ENCODE measurements around the gene C18orf32. TPM values are rescaled to one million over a fixed set of nuclear protein-coding genes. Genes with fewer than 3 reads are reported as not detected.
"Not testable (repeated sequence)": the region's sequence is repeated elsewhere in the genome, so short reads cannot be mapped to it uniquely, and the experiment has no call there.

The C18orf32 gene
- total RNA-seq, 1 experiment from 2014 or later: 24.4 TPM

DNA sequence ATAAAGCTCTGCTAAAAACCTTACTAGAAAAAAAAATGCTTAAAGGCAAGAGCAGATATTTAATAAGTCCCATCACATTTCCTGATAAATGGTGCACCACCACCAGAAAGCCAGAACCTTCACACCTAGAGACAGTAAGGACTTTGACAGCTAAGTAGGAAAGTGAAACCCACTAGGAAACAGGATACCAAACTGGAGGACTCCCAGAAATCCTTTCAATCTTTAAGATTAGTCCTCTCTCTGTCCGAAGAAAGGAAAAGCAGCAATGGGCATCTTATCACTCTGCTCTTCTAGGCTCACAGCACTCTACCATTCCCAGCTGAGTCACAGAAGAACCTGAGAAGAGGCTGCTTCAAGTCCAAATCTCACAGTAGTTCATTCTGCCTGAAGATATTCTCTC lies 30.2 kb downstream of the C18orf32 start:
- Histone ChIP-seq H3K4me1 (ENCODE audit: insufficient read depth, low read length) (0 out of 2 replicates have a peak, but pooled peaks cover 2% of the 10 kb centered on the region), H2BK5ac (ENCODE audit: insufficient read length, low read length) (no peak overlapping the region)
- no CpG with 5 or more reads among the region's 1 CpG for WGBS (ENCODE audit: extremely low coverage, insufficient read length, low lambda C conversion rate)

DNA sequence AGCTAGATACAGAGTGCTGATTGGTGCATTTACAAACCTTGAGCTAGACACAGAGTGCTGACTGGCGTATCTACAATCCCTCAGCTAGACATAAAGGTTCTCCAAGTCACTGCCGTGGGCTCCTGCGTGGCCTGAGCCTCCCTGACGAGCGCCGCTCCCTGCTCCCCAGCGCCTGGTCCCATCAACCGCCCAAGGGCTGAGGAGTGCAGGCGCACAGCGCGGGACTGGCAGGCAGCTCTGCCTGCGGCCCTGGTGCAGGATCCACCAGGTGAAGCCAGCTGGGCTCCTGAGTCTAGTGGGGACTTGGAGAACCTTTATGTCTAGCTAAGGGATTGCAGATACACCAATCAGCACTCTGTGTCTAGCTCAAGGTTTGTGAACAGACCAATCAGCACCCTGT lies 34.5 kb downstream of the C18orf32 start:
- not testable (repeated sequence) for H3K14ac ChIP-seq (ENCODE audit: insufficient read depth, low read length); H3K9ac ChIP-seq (ENCODE audit: extremely low read depth, insufficient read length, low read length); H3K23me2 ChIP-seq (ENCODE audit: insufficient read length, low read depth, low read length, poor library complexity, severe bottlenecking); H4K5ac ChIP-seq (ENCODE audit: insufficient read length, low read depth, low read length); H2BK120ac ChIP-seq (ENCODE audit: low read depth, low read length, poor library complexity, severe bottlenecking); H3K18ac ChIP-seq (ENCODE audit: insufficient read length, low read depth, low read length); H4K8ac ChIP-seq (replicated peaks; ENCODE audit: insufficient read length, low read depth, low read length); H3K4me2 ChIP-seq (ENCODE audit: insufficient read depth, insufficient read length, low read length); H3K23ac ChIP-seq (ENCODE audit: insufficient read length, low read depth, low read length); H3K27ac ChIP-seq (ENCODE audit: insufficient read length, low read depth, low read length); H3K4me1 Mint-ChIP-seq; H4K91ac ChIP-seq (ENCODE audit: insufficient read length, low read depth, low read length); H3K79me1 ChIP-seq (ENCODE audit: insufficient read depth, low read depth, low read length, poor library complexity, severe bottlenecking); H3T11ph ChIP-seq (ENCODE audit: low read length); H3K4me3 Mint-ChIP-seq; H2AFZ ChIP-seq (ENCODE audit: low read length); H2BK12ac ChIP-seq (ENCODE audit: insufficient read length, low read depth, low read length); H3K27ac Mint-ChIP-seq; H3K79me2 ChIP-seq (ENCODE audit: insufficient read depth, low read length); H2AK5ac ChIP-seq (ENCODE audit: insufficient read length, low read length); H4K20me1 ChIP-seq (ENCODE audit: control insufficient read depth, insufficient read depth, insufficient read length); H2BK15ac ChIP-seq (ENCODE audit: low read depth, low read length); H3K27me3 Mint-ChIP-seq (ENCODE audit: low read depth); H3K4ac ChIP-seq (ENCODE audit: low read depth, low read length); H2BK5ac ChIP-seq (ENCODE audit: insufficient read length, low read length); H3K4me1 ChIP-seq (ENCODE audit: insufficient read depth, low read length); DNase-seq; H3K56ac ChIP-seq (ENCODE audit: insufficient read length, low read depth, low read length); H2BK20ac ChIP-seq (ENCODE audit: low read depth, low read length, poor library complexity, severe bottlenecking); H3K27me3 ChIP-seq (ENCODE audit: insufficient read depth, low read length)
- H3K9me3 ChIP-seq (ENCODE audit: control insufficient read depth, low read depth, low read length): peaks cover 23% of the 10 kb centered on the region
- WGBS (ENCODE audit: extremely low coverage, insufficient read length, low lambda C conversion rate): no CpG with 5 or more reads among the region's 12 CpGs
- H3K9me3 Mint-ChIP-seq: peaks cover 26 to 27% of the 10 kb centered on the region in 2 experiments
- H3K36me3 Mint-ChIP-seq (ENCODE audit: insufficient read depth in 1 of 3, low read depth in 3 of 3): peaks cover 36 to 45% (median 38%) of the 10 kb centered on the region in 3 experiments

More for the DNA sequence above, 30.2 kb downstream of the C18orf32 start:
- H3K14ac ChIP-seq (ENCODE audit: insufficient read depth, low read length): no peak overlapping the region
- TF ChIP-seq, protein P1, sequence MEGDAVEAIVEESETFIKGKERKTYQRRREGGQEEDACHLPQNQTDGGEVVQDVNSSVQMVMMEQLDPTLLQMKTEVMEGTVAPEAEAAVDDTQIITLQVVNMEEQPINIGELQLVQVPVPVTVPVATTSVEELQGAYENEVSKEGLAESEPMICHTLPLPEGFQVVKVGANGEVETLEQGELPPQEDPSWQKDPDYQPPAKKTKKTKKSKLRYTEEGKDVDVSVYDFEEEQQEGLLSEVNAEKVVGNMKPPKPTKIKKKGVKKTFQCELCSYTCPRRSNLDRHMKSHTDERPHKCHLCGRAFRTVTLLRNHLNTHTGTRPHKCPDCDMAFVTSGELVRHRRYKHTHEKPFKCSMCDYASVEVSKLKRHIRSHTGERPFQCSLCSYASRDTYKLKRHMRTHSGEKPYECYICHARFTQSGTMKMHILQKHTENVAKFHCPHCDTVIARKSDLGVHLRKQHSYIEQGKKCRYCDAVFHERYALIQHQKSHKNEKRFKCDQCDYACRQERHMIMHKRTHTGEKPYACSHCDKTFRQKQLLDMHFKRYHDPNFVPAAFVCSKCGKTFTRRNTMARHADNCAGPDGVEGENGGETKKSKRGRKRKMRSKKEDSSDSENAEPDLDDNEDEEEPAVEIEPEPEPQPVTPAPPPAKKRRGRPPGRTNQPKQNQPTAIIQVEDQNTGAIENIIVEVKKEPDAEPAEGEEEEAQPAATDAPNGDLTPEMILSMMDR (conservative IDR thresholded peaks at IDR 0.05): no peak
- H3K23me2 ChIP-seq (ENCODE audit: insufficient read length, low read depth, low read length, poor library complexity, severe bottlenecking): peaks cover 10% of the 10 kb centered on the region
- H2AK5ac ChIP-seq (ENCODE audit: insufficient read length, low read length): no peak overlapping the region
- H2BK20ac ChIP-seq (ENCODE audit: low read depth, low read length, poor library complexity, severe bottlenecking): no peak overlapping the region
- no peak overlapping the region for H3K4me2 ChIP-seq (ENCODE audit: insufficient read depth, insufficient read length, low read length)
- H4K91ac ChIP-seq (ENCODE audit: insufficient read length, low read depth, low read length): no peak overlapping the region
- H2AFZ ChIP-seq (ENCODE audit: low read length): no peak overlapping the region
- no peaks in the 10 kb centered on the region; the same call in 1 of the 2 replicates for H3K79me2 ChIP-seq (ENCODE audit: insufficient read depth, low read length)
- no peak overlapping the region for H4K8ac ChIP-seq (replicated peaks; ENCODE audit: insufficient read length, low read depth, low read length)
- no peak overlapping the region for H3K4me3 Mint-ChIP-seq
- no peak overlapping the region for H3K4ac ChIP-seq (ENCODE audit: low read depth, low read length)
- no peak overlapping the region for H4K5ac ChIP-seq (ENCODE audit: insufficient read length, low read depth, low read length)
- H3K27me3 Mint-ChIP-seq (ENCODE audit: low read depth): peaks cover 8% of the 10 kb centered on the region
- H3K9ac ChIP-seq (ENCODE audit: extremely low read depth, insufficient read length, low read length): no peak overlapping the region
- H3K27ac ChIP-seq (ENCODE audit: insufficient read length, low read depth, low read length): no peak overlapping the region
- no peak overlapping the region for H2BK12ac ChIP-seq (ENCODE audit: insufficient read length, low read depth, low read length)
- no peak overlapping the region for H3K56ac ChIP-seq (ENCODE audit: insufficient read length, low read depth, low read length)
- no peaks in the 10 kb centered on the region for H3K79me1 ChIP-seq (ENCODE audit: insufficient read depth, low read depth, low read length, poor library complexity, severe bottlenecking)
- H3K18ac ChIP-seq (ENCODE audit: insufficient read length, low read depth, low read length): no peak overlapping the region
- no peak overlapping the region for H2BK120ac ChIP-seq (ENCODE audit: low read depth, low read length, poor library complexity, severe bottlenecking)
- H3K36me3 Mint-ChIP-seq (ENCODE audit: insufficient read depth in 1 of 3, low read depth in 3 of 3): peaks cover 17 to 21% (median 18%) of the 10 kb centered on the region in 3 experiments
- peaks cover 14 to 18% of the 10 kb centered on the region in 2 experiments for H3K4me1 Mint-ChIP-seq
- no peaks in the 10 kb centered on the region for H3K9me3 ChIP-seq (ENCODE audit: control insufficient read depth, low read depth, low read length)
- H3K23ac ChIP-seq (ENCODE audit: insufficient read length, low read depth, low read length): no peak overlapping the region
- H2BK15ac ChIP-seq (ENCODE audit: low read depth, low read length): no peak overlapping the region
- H3K27me3 ChIP-seq (ENCODE audit: insufficient read depth, low read length): no peaks in the 10 kb centered on the region
- H4K20me1 ChIP-seq (ENCODE audit: control insufficient read depth, insufficient read depth, insufficient read length): no peaks in the 10 kb centered on the region
- no peak for DNase-seq
- H3T11ph ChIP-seq (ENCODE audit: low read length): no peak overlapping the region
- peaks cover 11 to 13% of the 10 kb centered on the region in 2 experiments; a peak in 3 of 5 replicates for H3K9me3 Mint-ChIP-seq
- no peak overlapping the region for H3K27ac Mint-ChIP-seq

All from H9 (cell line).